Head of caudate nucleus (tissue), 42 donors: ENCODE results near the gene HLA-DMB.
A peak's percentile ranks its signal among the peaks of the same experiment; 100 is the strongest.
"Not testable (repeated sequence)": the region's sequence is repeated elsewhere in the genome, so short reads cannot be mapped to it uniquely, and the experiment has no call there.

ENCODE experiments used
- DNase-seq, 42 donors: peaks; one replicate each; pipeline versions ENCODE4 v3.0.0 to v3.0.0-alpha.2; 2020 to 2021; ENCODE audit warnings: mixed read lengths in 7 of 42
- intact Hi-C: fragments of 100-400 bp; cut with DNase I; formaldehyde crosslinking; loops from one replicate; pipeline ENCODE4 v1.15.0; 2022

The HLA-DMB gene

DNA sequence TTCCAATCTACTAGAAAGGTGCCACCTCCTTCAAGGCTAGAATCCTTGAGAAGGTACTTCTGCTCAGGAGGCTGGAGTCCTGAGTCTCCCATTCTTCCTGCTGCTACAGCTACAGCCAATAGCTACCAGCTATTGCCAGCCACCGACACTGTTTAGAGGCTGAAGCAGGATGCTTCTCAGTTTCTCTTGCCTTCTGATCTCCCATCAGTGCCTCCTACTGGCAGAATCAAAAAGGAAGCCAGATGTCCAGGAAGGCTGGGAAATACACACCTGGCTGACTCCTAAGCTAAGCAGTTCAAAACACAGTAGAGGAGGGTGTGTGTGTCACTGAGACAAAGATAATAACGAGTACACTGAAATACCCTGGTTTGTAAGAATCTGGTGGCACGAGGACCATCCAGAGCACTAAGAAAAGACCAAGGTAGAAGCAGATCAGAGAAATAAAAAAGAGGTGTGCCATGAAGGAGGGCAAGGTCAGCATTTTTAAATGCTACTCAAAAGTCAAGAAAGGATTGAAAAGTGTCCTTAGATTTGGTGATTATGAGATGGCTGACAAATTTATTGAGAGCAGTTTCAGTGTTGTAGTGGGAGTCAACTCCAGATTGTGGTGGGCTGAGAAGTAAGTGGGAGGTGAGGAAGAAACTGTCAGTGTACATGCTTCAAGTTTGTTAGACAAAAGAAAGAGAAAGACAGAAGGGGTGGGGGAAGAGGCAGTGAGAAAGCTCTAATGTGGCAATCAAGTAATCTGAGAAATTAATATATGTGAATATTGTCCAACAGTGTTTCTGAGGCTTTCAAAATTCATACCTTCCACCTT, 14.4 kb upstream of the HLA-DMB start:
- DNase-seq: no peak
- intact Hi-C loops: no loop called here

- intact Hi-C loops: no loop called here
- no peak for DNase-seq
Measured at GRCh38 chr6:32954267-32954666, 13.4 kb upstream of the HLA-DMB start.

DNA sequence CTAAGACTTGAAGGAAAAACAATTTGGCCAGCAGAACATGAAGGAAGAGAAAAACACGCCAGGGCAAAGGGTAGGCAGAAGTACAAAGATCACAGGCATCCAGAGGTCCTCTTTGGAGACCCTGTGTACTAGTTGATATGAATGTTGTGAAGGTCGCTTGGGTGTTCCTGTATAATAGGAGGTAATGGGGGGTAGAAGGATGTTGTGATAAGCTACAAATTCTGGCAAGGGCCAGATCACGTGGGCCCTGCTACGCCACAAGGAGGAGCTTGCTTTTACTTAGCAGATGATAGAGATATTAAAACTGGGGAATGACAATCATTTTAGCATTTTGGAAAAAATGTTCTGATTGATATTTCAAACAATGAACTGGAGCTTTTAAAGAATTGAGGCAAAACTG, 12.9 kb upstream of the HLA-DMB start:
- no peak for DNase-seq
- intact Hi-C loops: no loop called here

GRCh38 chr6:32952817-32953739, 12.2 kb upstream of the HLA-DMB start, which contains the start of gene HLA-DMA:
Gene HLA-DMA (minus strand): TSS chr6:32953097. CDS start chr6:32953036, 61 bp downstream.
- peak; percentile 32 to 88 (median 70) for DNase-seq

GRCh38 chr6:32950449-32950848, 9.6 kb upstream of the HLA-DMB start:
- no peak for DNase-seq
- intact Hi-C loops: no loop called here

More at GRCh38 chr6:32952817-32953739, 12.2 kb upstream of the HLA-DMB start, which contains the start of gene HLA-DMA:
- intact Hi-C loops: no loop called here

DNA sequence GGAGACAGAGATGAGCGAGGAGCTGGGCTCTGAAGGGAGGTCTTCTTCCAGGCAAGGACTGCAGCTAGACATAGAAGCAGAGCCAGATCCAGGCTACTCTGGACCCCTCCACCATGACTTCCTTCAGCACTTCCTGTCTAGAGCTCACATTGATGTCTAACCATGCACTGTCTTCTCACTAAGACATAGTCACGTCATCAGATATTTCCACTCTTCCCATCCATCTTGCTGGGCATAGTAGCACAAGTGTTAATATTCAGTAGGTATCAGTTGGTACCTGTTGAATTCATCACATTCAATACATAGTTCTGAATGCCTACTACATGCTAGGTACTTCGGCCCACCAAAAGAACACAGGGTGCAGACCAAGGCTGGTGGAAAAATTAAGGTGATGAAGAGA, 9.2 kb upstream of the HLA-DMB start:
- no peak for DNase-seq
- intact Hi-C loops: no loop called here

GRCh38 chr6:32949113-32949512, 8.3 kb upstream of the HLA-DMB start:
- intact Hi-C loops: no loop called here
- DNase-seq: no peak

GRCh38 chr6:32947552-32948465, 7.0 kb upstream of the HLA-DMB start:
- intact Hi-C loops: no loop called here
- DNase-seq: no peak

DNA sequence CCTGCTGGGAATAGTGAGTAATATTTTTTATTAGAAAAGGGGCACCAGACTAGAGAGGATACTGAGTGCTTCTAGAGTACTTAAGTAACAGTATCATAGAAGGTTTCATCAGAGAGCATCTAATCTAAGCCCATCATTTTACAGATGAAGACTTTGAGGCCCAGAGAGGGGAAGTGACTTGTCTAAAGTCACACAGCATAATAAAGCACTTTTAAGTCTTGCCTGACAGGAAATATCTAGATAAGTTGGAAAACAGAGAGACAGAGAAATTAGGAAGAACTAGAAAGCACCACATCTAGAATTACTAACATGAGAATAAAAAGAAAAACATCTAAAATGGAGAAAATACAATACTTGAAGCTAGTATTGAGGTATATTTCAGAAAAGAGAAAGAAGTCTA, 6.1 kb upstream of the HLA-DMB start:
- intact Hi-C loops: no loop called here
- DNase-seq: no peak

GRCh38 chr6:32945953-32946352, 5.1 kb upstream of the HLA-DMB start:
- intact Hi-C loops: no loop called here

GRCh38 chr6:32945108-32945760, 4.4 kb upstream of the HLA-DMB start:
- no peak for DNase-seq
- intact Hi-C loops: no loop called here

More at GRCh38 chr6:32945953-32946352, 5.1 kb upstream of the HLA-DMB start:
- DNase-seq: no peak

- peak in 10 of 42 donors; percentile 18 to 50 (median 28) for DNase-seq
Measured at GRCh38 chr6:32943864-32944649, 3.2 kb upstream of the HLA-DMB start.

GRCh38 chr6:32942555-32943123, 1.8 kb upstream of the HLA-DMB start:
- intact Hi-C loops, DNase-seq: not testable (repeated sequence)

More at GRCh38 chr6:32943864-32944649, 3.2 kb upstream of the HLA-DMB start:
- intact Hi-C loops: no loop called here

DNA sequence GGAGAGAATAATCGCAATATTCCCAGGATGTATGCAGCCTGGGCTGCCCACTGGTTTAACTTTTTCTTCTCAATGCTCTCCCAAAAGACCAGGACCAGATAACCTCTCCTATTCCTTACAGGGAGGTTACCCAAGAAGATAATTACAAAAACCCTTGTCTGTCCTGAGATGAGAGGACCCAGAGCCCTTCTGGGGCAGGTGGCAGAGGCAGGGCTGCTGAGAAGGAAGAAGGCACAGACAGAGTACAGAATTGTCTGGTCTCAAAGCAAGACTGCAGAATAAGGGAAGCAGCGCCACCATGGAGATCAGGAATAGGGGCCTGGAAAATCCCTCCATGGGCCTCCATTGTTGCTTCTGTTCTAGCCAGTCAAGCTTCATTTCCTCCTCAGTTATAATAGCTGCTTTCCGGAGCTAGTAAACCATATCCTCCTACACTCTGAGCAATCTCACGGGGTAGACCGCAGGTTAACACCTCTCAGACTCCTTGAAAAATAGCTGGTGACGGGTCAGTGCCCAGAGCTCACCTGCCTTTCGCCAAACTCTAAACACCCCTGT, 463 bp upstream of the HLA-DMB start:
- no peak for DNase-seq
- intact Hi-C loops: no loop called here

- DNase-seq: no peak
- intact Hi-C loops: no loop called here
Measured at GRCh38 chr6:32938494-32938893, 2.3 kb downstream of the HLA-DMB start.

DNA sequence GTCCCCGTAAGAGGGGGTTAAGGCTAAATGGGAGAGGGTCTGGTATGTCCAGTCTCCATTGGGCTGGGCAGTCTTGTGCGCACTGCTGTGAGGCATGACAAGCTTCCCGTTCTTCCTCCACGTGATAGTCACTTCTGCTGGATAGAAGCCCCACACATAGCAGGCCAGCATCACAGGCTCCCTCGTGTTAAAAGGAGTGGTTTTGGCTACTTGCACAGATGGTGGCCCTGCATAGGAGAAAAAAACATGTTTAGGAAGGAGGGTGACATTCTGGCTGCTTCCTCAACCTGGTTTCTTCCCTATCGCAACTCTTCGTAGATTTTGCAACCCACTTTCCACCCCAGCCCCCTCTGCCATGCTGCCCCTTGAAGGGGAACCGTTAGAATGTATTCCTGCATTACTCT, 3.6 kb downstream of the HLA-DMB start:
- DNase-seq: peak in 27 of 42 donors; percentile 4 to 50 (median 29)

More for the DNA sequence above, 3.6 kb downstream of the HLA-DMB start:
- intact Hi-C loops: no loop called here
